IPS-18c (cell line): Measurements from ENCODE around the gene PARVG.

Experiments used
- H3K4me3 ChIP-seq: 2 replicates; pipeline ENCODE4 v1.7.0; 2013; ENCODE audit warnings: low read depth, mild to moderate bottlenecking, low read length, moderate library complexity; ENCODE audit not compliant: insufficient read depth
- H3K9me3 ChIP-seq: one replicate; pipeline ENCODE4 v1.6.1; 2013; ENCODE audit warnings: mild to moderate bottlenecking, low read length, moderate library complexity; ENCODE audit not compliant: control insufficient read depth, insufficient read depth

The PARVG gene

GRCh38 chr22:44187652-44188230 is 7.0 kb downstream of the PARVG start:
- Histone ChIP-seq H3K9me3 (peaks cover 4% of the 10 kb centered on the region), H3K4me3 (no peak overlapping the region)

- Histone ChIP-seq H3K9me3 (peaks cover 4% of the 10 kb centered on the region), H3K4me3 (no peak overlapping the region)
These were observed 7.6 kb downstream of the PARVG start for GRCh38 chr22:44188316-44188715.

GRCh38 chr22:44188986-44189630 is 8.4 kb downstream of the PARVG start:
- Histone ChIP-seq H3K9me3 (peaks cover 4% of the 10 kb centered on the region), H3K4me3 (no peak overlapping the region)

- no peak overlapping the region for H3K4me3 ChIP-seq
- peaks cover 4% of the 10 kb centered on the region for H3K9me3 ChIP-seq
These were observed 9.8 kb downstream of the PARVG start for GRCh38 chr22:44190381-44190976.

- Histone ChIP-seq H3K9me3 (peaks cover 4% of the 10 kb centered on the region), H3K4me3 (no peak overlapping the region)
These were observed 10.3 kb downstream of the PARVG start for GRCh38 chr22:44191036-44191454.

GRCh38 chr22:44192098-44192815 is 11.5 kb downstream of the PARVG start:
- H3K9me3 ChIP-seq: peaks cover 2% of the 10 kb centered on the region
- no peak overlapping the region; the same call in 1 of the 2 replicates for H3K4me3 ChIP-seq

GRCh38 chr22:44192816-44193534 is 12.2 kb downstream of the PARVG start:
- H3K4me3 ChIP-seq: no peak overlapping the region

GRCh38 chr22:44193535-44193891 is 12.8 kb downstream of the PARVG start:
- peaks cover 2% of the 10 kb centered on the region for H3K9me3 ChIP-seq
- no peak overlapping the region for H3K4me3 ChIP-seq

More at GRCh38 chr22:44192816-44193534, 12.2 kb downstream of the PARVG start:
- peaks cover 2% of the 10 kb centered on the region for H3K9me3 ChIP-seq

GRCh38 chr22:44194569-44194968 is 13.8 kb downstream of the PARVG start:
- Histone ChIP-seq H3K4me3 (no peak overlapping the region), H3K9me3 (peaks cover 2% of the 10 kb centered on the region)

GRCh38 chr22:44195189-44195871 is 14.6 kb downstream of the PARVG start:
- Histone ChIP-seq H3K4me3 (no peak overlapping the region), H3K9me3 (peaks cover 2% of the 10 kb centered on the region)

GRCh38 chr22:44196241-44196640 is 15.5 kb downstream of the PARVG start:
- no peak overlapping the region for H3K4me3 ChIP-seq
- peaks cover 2% of the 10 kb centered on the region for H3K9me3 ChIP-seq

GRCh38 chr22:44196731-44197131 is 16.0 kb downstream of the PARVG start:
- H3K4me3 ChIP-seq: no peak overlapping the region
- peaks cover 2% of the 10 kb centered on the region for H3K9me3 ChIP-seq

GRCh38 chr22:44197271-44197670 is 16.5 kb downstream of the PARVG start:
- Histone ChIP-seq H3K4me3 (no peak overlapping the region), H3K9me3 (peaks cover 2% of the 10 kb centered on the region)

- no peaks in the 10 kb centered on the region for H3K9me3 ChIP-seq
- no peak overlapping the region for H3K4me3 ChIP-seq
These were observed 18.4 kb downstream of the PARVG start for GRCh38 chr22:44199164-44199563.

- Histone ChIP-seq H3K9me3 (no peaks in the 10 kb centered on the region), H3K4me3 (no peak overlapping the region)
These were observed 19.1 kb downstream of the PARVG start for GRCh38 chr22:44199866-44200265.

GRCh38 chr22:44200451-44200850 is 19.7 kb downstream of the PARVG start:
- Histone ChIP-seq H3K9me3 (no peaks in the 10 kb centered on the region), H3K4me3 (no peak overlapping the region)
